Retinal pigment epithelial cell (primary cell): ENCODE results near the gene GJA9.
"Not testable (repeated sequence)": the region's sequence is repeated elsewhere in the genome, so short reads cannot be mapped to it uniquely, and the experiment has no call there.

Experiments
- DNase-seq: peaks from one replicate; pipeline ENCODE4 v3.0.0-alpha.2; 2010; ENCODE audit warnings: low read depth
- H3K4me3 ChIP-seq: 2 replicates; pipeline ENCODE4 v1.5.1; 2011; ENCODE audit warnings: mild to moderate bottlenecking, low read length, control low read depth, moderate library complexity
- TF ChIP-seq, protein P1 (sequence below): conservative IDR thresholded peaks from 2 replicates; pipeline ENCODE4 v1.5.1; 2011; ENCODE audit warnings: low read depth, low read length, control low read depth, inconsistent platforms

The GJA9 gene

DNA sequence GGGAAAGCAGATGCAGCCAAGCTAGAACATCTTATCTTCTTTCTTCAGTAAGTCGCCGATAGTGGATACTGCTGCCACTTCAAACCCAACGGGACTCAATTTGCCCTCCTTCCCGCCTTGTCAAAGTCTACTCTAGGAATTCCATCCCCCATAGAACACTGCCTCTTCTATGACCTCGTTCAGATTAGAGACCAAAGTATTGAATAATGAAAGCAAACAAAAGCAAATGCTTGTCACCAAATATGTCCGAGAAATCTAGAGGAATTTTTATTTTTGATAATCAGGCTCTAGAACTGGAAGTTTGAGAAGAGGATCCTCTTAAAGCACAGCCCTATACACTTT, 21.0 kb downstream of the GJA9 start:
- no peak for DNase-seq
- H3K4me3 ChIP-seq, result peak overlapping the region; percentile 98
- TF ChIP-seq, protein P1, sequence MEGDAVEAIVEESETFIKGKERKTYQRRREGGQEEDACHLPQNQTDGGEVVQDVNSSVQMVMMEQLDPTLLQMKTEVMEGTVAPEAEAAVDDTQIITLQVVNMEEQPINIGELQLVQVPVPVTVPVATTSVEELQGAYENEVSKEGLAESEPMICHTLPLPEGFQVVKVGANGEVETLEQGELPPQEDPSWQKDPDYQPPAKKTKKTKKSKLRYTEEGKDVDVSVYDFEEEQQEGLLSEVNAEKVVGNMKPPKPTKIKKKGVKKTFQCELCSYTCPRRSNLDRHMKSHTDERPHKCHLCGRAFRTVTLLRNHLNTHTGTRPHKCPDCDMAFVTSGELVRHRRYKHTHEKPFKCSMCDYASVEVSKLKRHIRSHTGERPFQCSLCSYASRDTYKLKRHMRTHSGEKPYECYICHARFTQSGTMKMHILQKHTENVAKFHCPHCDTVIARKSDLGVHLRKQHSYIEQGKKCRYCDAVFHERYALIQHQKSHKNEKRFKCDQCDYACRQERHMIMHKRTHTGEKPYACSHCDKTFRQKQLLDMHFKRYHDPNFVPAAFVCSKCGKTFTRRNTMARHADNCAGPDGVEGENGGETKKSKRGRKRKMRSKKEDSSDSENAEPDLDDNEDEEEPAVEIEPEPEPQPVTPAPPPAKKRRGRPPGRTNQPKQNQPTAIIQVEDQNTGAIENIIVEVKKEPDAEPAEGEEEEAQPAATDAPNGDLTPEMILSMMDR, result no peak

DNA sequence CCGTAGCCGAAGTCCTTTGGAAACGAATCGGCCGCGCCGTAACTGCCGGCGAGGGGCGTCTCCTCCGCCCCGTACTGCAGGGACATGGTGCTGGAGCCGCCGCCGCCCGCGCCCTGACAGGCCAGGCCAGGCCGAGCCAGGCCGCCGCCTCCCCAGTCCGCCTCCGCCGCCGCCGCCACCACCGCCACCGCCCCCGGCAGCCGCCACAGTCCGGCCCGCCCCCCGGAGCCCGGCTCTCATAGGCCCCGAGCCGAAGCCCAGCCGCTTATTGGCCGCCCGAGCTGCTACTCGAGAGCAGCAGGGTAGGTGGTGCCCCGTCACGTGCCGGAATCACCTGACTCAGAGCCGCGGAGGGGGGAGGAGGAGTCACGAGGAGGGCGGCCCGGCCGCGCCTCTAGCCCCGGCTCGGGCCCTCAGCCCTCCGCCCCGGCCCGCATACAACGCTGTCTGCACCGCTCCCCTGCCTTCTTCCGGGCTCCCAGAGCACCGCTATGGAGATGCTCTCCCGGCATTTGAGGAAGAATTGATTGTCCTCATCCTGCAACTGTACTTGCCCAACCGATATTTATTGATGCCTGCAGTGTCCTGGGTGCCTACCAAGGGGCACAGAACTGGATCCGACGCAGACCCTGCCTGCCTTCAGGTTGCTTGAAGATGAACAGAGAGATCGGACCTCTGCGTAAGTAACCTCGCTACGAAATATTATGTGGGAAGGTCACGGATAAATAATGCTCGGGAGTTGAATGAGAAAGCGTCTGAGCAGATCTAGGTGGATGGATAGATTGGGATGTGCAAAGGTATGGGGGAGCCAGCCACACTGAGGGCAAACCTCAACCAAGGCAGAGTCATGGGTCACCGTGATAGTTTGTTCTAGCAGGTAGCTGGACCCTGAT, 21.6 kb downstream of the GJA9 start, which contains the start of gene RRAGC:
RRAGC (minus strand) TSS at position 212 of the 893 bp plus-strand sequence; CDS start at position 86, 126 bp downstream.
- peak; percentile 90 for DNase-seq
- H3K4me3 ChIP-seq, result peak within 1 kb of the TSS; percentile 98
- TF ChIP-seq, protein P1, result no peak

DNA sequence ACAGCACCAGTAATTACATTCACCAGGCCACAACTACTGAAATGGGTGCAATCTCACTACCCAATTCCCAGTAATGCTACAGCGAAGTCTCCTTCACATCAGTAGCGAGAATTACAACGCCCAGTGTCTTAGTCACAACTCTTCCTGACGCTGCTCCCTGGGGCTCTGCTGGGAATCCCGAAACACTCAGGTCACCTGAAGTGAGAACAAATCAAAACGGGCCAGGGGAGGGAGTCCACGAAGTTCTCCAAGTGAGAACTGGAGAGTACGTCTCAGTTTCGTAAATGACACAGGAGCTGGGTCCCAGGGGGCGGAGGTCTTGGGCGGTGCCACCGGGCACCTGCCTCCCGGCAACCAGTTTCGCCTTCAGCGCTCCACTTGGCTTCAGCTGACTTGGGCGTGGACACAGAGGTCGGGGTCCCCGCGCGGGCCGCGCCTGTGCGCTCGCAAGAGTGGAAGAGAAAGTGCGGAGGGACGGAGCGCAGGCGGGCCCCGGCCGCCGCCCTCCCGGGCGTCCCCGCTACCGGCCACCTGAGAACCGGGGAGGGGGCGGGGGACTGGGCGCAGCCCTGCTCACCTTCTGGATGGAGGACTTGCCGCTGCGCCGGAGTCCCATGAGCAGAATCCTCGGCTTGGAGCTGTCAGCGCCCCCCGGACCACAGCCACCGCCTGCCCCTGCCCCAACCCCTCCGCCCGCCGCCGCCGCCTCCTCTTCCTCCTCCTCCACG, 22.4 kb downstream of the GJA9 start:
- no peak for DNase-seq
- peak overlapping the region; percentile 92 for H3K4me3 ChIP-seq
- TF ChIP-seq, protein P1, result no peak

DNA sequence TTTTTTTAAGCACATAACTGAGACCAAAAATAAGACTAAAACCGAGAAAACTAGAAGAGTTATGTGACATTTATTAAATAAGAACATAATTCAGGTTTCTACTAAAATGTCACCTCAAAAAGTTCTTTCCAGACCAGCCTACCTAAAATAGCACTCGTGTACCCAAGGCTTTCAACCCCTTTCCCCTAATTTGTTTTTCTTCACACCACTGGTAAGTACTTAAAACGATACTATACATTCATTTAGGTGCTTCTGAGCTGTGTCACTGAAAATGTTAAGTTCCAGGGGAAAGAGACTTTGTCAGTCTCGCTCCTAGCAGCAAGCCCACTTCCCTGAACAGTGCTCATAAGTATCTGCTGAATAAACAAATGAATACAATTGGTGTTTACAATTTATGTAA, 28.6 kb downstream of the GJA9 start:
- TF ChIP-seq, protein P1, result no peak
- DNase-seq, result no peak
- no peak overlapping the region for H3K4me3 ChIP-seq

DNA sequence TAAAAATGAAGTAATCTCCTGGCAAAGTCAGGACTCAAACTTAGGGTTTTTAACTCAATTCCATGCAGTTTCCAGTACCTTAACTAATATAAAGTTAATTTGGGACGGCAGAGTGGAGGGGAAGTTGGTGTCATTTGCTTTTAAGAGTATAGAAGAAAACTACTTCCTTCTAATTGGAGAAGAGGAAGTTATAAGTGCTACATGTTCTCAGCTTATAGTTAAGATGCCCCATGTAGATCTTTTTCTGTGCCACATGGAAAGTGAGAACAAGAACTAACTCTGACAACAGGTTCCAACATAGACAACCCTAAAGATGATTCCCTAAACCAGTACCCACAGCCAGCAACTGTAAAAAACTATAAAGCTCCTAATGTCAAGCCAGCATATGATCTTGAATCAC, 33.3 kb downstream of the GJA9 start:
- H3K4me3 ChIP-seq, result no peak overlapping the region
- TF ChIP-seq, protein P1, result no peak
- no peak for DNase-seq

DNA sequence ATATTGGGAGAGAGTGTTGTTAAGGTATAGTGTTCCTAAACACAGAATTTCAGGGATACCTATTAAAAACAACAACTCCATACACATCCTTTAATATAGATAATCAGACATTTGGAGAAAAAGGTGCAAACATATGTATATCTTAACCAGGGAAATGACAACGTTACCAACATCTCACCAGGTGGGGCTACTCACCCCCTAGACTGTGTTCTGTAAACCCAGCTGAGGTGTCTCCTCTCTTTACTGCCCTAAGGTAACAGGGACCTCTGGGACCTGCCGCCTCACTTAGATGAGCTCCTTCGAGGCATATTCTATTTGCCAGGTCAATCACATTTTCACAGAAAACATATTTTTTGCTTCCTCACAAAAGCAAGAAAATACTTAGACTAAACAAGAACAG, 35.2 kb downstream of the GJA9 start:
- no peak for DNase-seq
- H3K4me3 ChIP-seq, result no peak overlapping the region
- TF ChIP-seq, protein P1, result no peak

DNA sequence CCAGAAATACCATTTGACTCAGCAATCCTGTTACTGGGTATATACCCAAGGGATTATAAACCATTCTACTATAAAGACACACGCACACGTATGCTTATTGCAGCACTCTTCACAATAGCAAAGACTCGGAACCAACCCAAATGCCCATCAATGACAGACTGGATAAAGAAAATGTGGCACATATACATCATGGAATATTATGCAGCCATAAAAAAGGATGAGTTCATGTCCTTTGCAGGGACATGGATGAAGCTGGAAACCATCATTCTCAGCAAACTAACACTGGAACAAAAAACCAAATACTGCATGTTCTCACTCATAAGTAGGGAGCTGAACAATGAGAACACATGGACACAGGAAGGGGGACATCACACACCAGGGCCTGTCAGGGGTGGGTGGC, 36.3 kb downstream of the GJA9 start:
- DNase-seq, H3K4me3 ChIP-seq: not testable (repeated sequence)
